HG03342 (cell line): ENCODE data around the gene AAGAB.
"Not testable (repeated sequence)": the region's sequence is repeated elsewhere in the genome, so short reads cannot be mapped to it uniquely, and the experiment has no call there.

Source experiments
- ATAC-seq: cut with Tn5 transposase; IDR thresholded peaks from one replicate; pipeline ENCODE4 v1.9.1; 2021; ENCODE audit warnings: mild to moderate bottlenecking, moderate library complexity; ENCODE audit not compliant: unreplicated experiment

The AAGAB gene

DNA sequence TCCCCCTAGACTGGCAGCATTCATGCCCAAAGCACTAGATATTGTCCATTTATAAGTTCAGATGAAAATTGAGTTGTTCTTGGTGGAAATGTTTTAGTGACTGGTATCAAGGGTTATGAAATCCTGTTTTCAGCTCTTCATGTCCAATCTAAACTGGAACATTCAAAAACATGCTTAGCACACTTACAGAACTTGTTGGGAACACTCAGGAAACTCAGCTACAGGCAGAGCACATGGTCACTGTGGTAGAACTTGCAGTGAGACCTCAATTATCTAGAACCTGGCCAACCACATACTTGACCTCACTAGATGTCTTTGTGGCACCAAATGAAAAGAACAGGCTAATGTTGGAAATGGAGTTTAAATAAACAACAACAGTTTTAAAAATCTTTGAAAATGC is 100.2 kb downstream of the AAGAB start:
- ATAC-seq: no peak

DNA sequence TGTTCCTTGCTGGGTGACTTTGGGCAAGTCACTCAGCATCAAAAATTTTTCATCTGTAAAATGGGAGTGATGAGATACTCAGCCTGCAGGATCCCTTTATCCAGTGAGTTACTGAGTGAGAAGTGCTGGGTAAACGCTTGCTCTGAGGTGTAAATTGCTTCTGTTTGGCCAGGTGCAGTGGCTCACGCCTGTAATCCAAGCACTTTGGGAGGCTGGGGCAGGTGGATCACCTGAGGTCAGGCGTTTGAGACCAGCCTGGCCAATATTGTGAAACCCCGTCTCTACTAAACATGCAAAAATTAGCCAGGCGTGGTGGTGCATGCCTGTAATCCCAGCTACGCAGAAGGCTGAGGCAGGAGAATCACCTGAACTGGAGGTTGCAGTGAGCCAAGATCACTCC is 101.4 kb downstream of the AAGAB start:
- not testable (repeated sequence) for ATAC-seq

DNA sequence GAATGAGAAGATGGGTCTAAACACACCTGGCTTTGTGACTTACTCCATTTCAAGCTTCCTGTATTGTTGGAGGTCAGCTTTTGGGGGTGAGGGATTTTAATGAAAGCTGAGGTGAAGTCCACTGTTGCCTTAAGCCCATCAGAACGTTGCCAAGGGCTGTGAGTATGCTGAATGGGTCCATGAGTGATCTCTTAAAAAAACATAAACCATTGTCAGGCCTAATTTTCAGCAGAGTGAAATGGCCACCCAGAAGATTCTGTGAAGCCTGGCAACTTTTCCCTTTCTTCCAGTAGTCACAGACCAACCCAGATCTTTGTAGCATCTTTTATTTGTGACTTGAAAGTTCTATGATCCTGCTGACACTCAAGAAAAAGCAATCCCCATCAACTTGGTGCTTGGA is 102.0 kb downstream of the AAGAB start:
- ATAC-seq: no peak
